Activated naive CD8-positive, alpha-beta T cell (primary cell): ENCODE data around the gene TNRC6B.

Experiments
- H3K27ac Mint-ChIP-seq: one replicate; pipeline ENCODE4 v1.8.0; 2021; ENCODE audit warnings: mixed read lengths
- H3K27me3 Mint-ChIP-seq: one replicate; pipeline ENCODE4 v1.8.0; 2021; ENCODE audit warnings: mixed read lengths
- H3K36me3 Mint-ChIP-seq: one replicate; pipeline ENCODE4 v1.8.0; 2021; ENCODE audit warnings: mixed read lengths
- H3K4me1 Mint-ChIP-seq: one replicate; pipeline ENCODE4 v1.8.0; 2021; ENCODE audit warnings: low read depth, mixed read lengths
- H3K4me3 Mint-ChIP-seq: one replicate; pipeline ENCODE4 v1.8.0; 2021; ENCODE audit warnings: mild to moderate bottlenecking, mixed read lengths
- H3K9me3 Mint-ChIP-seq: one replicate; pipeline ENCODE4 v1.8.0; 2021; ENCODE audit warnings: low read depth, mixed read lengths

TNRC6B gene

GRCh38 chr22:40258017-40258416, 80.3 kb downstream of the TNRC6B start:
- H3K27ac Mint-ChIP-seq: peak overlapping the region; percentile 75
- H3K36me3 Mint-ChIP-seq: peaks cover 14% of the 10 kb centered on the region
- H3K27me3 Mint-ChIP-seq: no peaks in the 10 kb centered on the region
- H3K4me3 Mint-ChIP-seq: peak overlapping the region; percentile 24
- H3K9me3 Mint-ChIP-seq: no peaks in the 10 kb centered on the region
- H3K4me1 Mint-ChIP-seq: peaks cover 62% of the 10 kb centered on the region

- peaks cover 64% of the 10 kb centered on the region for H3K4me1 Mint-ChIP-seq
- peaks cover 14% of the 10 kb centered on the region for H3K36me3 Mint-ChIP-seq
- peak overlapping the region; percentile 24 for H3K4me3 Mint-ChIP-seq
Observed at GRCh38 chr22:40258501-40258915, 80.8 kb downstream of the TNRC6B start.

GRCh38 chr22:40261783-40262182, 84.1 kb downstream of the TNRC6B start:
- Mint-ChIP-seq H3K4me1 (peaks cover 72% of the 10 kb centered on the region), H3K36me3 (peaks cover 30% of the 10 kb centered on the region), H3K4me3 (no peak overlapping the region)

More at GRCh38 chr22:40258501-40258915, 80.8 kb downstream of the TNRC6B start:
- H3K27me3 Mint-ChIP-seq: no peaks in the 10 kb centered on the region
- H3K27ac Mint-ChIP-seq: peak overlapping the region; percentile 75
- no peaks in the 10 kb centered on the region for H3K9me3 Mint-ChIP-seq

GRCh38 chr22:40263191-40263590, 85.5 kb downstream of the TNRC6B start:
- H3K9me3 Mint-ChIP-seq: peaks cover 8% of the 10 kb centered on the region
- peaks cover 66% of the 10 kb centered on the region for H3K4me1 Mint-ChIP-seq
- peaks cover 35% of the 10 kb centered on the region for H3K36me3 Mint-ChIP-seq
- no peak overlapping the region for H3K4me3 Mint-ChIP-seq
- H3K27me3 Mint-ChIP-seq: no peaks in the 10 kb centered on the region
- peak overlapping the region; percentile 72 for H3K27ac Mint-ChIP-seq

More at GRCh38 chr22:40261783-40262182, 84.1 kb downstream of the TNRC6B start:
- H3K27me3 Mint-ChIP-seq: no peaks in the 10 kb centered on the region
- peaks cover 8% of the 10 kb centered on the region for H3K9me3 Mint-ChIP-seq
- H3K27ac Mint-ChIP-seq: no peak overlapping the region

GRCh38 chr22:40265783-40266182, 88.1 kb downstream of the TNRC6B start:
- Mint-ChIP-seq H3K27ac (peak overlapping the region; percentile 87), H3K36me3 (peaks cover 34% of the 10 kb centered on the region), H3K9me3 (peaks cover 8% of the 10 kb centered on the region), H3K27me3 (no peaks in the 10 kb centered on the region), H3K4me1 (peaks cover 48% of the 10 kb centered on the region), H3K4me3 (no peak overlapping the region)

- H3K27me3 Mint-ChIP-seq: no peaks in the 10 kb centered on the region
- peaks cover 19% of the 10 kb centered on the region for H3K36me3 Mint-ChIP-seq
- H3K9me3 Mint-ChIP-seq: no peaks in the 10 kb centered on the region
- H3K27ac Mint-ChIP-seq: peak overlapping the region; percentile 64
- H3K4me3 Mint-ChIP-seq: no peak overlapping the region
- peaks cover 36% of the 10 kb centered on the region for H3K4me1 Mint-ChIP-seq
Observed at GRCh38 chr22:40270031-40270430, 92.3 kb downstream of the TNRC6B start.

- Mint-ChIP-seq H3K4me3 (no peak overlapping the region), H3K36me3 (peaks cover 10% of the 10 kb centered on the region), H3K27me3 (no peaks in the 10 kb centered on the region), H3K27ac (peak overlapping the region; percentile 18), H3K9me3 (no peaks in the 10 kb centered on the region), H3K4me1 (peaks cover 34% of the 10 kb centered on the region)
Observed at GRCh38 chr22:40270748-40271373, 93.1 kb downstream of the TNRC6B start.

GRCh38 chr22:40271440-40271839, 93.7 kb downstream of the TNRC6B start:
- peak overlapping the region; percentile 11 for H3K27ac Mint-ChIP-seq
- no peaks in the 10 kb centered on the region for H3K9me3 Mint-ChIP-seq
- H3K27me3 Mint-ChIP-seq: no peaks in the 10 kb centered on the region
- no peak overlapping the region for H3K4me3 Mint-ChIP-seq
- peaks cover 9% of the 10 kb centered on the region for H3K36me3 Mint-ChIP-seq
- H3K4me1 Mint-ChIP-seq: peaks cover 33% of the 10 kb centered on the region

GRCh38 chr22:40273319-40273718, 95.6 kb downstream of the TNRC6B start:
- Mint-ChIP-seq H3K27ac (peak overlapping the region; percentile 75), H3K9me3 (no peaks in the 10 kb centered on the region), H3K27me3 (no peaks in the 10 kb centered on the region), H3K4me1 (peaks cover 44% of the 10 kb centered on the region), H3K4me3 (no peak overlapping the region), H3K36me3 (peaks cover 7% of the 10 kb centered on the region)

GRCh38 chr22:40276996-40277823, 99.5 kb downstream of the TNRC6B start:
- Mint-ChIP-seq H3K27me3 (no peaks in the 10 kb centered on the region), H3K27ac (peak overlapping the region; percentile 95), H3K36me3 (peaks cover 13% of the 10 kb centered on the region), H3K4me1 (peaks cover 47% of the 10 kb centered on the region), H3K4me3 (peak overlapping the region; percentile 83), H3K9me3 (no peaks in the 10 kb centered on the region)

- peaks cover 13% of the 10 kb centered on the region for H3K36me3 Mint-ChIP-seq
- H3K4me1 Mint-ChIP-seq: peaks cover 47% of the 10 kb centered on the region
- peak overlapping the region; percentile 49 for H3K4me3 Mint-ChIP-seq
- H3K27me3 Mint-ChIP-seq: no peaks in the 10 kb centered on the region
- H3K9me3 Mint-ChIP-seq: no peaks in the 10 kb centered on the region
- peak overlapping the region; percentile 79 for H3K27ac Mint-ChIP-seq
Observed at GRCh38 chr22:40279017-40279416, 101.3 kb downstream of the TNRC6B start.

- Mint-ChIP-seq H3K27ac (no peak overlapping the region), H3K27me3 (no peaks in the 10 kb centered on the region), H3K4me1 (peaks cover 52% of the 10 kb centered on the region), H3K9me3 (no peaks in the 10 kb centered on the region), H3K36me3 (peaks cover 24% of the 10 kb centered on the region), H3K4me3 (no peak overlapping the region)
Observed at GRCh38 chr22:40281717-40282116, 104.0 kb downstream of the TNRC6B start.

- Mint-ChIP-seq H3K4me3 (no peak overlapping the region), H3K36me3 (peaks cover 27% of the 10 kb centered on the region), H3K27ac (peak overlapping the region; percentile 88), H3K9me3 (no peaks in the 10 kb centered on the region), H3K4me1 (peaks cover 55% of the 10 kb centered on the region), H3K27me3 (no peaks in the 10 kb centered on the region)
Observed at GRCh38 chr22:40285513-40285912, 107.8 kb downstream of the TNRC6B start.

GRCh38 chr22:40289991-40290459, 112.3 kb downstream of the TNRC6B start:
- Mint-ChIP-seq H3K36me3 (peaks cover 20% of the 10 kb centered on the region), H3K27ac (peak overlapping the region; percentile 99), H3K4me3 (peak overlapping the region; percentile 84), H3K9me3 (no peaks in the 10 kb centered on the region), H3K27me3 (no peaks in the 10 kb centered on the region), H3K4me1 (peaks cover 65% of the 10 kb centered on the region)

- no peaks in the 10 kb centered on the region for H3K27me3 Mint-ChIP-seq
- peak overlapping the region; percentile 84 for H3K4me3 Mint-ChIP-seq
- no peaks in the 10 kb centered on the region for H3K9me3 Mint-ChIP-seq
- peak overlapping the region; percentile 99 for H3K27ac Mint-ChIP-seq
- H3K4me1 Mint-ChIP-seq: peaks cover 62% of the 10 kb centered on the region
- peaks cover 22% of the 10 kb centered on the region for H3K36me3 Mint-ChIP-seq
Observed at GRCh38 chr22:40290516-40290915, 112.8 kb downstream of the TNRC6B start.
